Mucosa of stomach (tissue), 1 donor: Measurements from ENCODE around the gene CCR9.
"Not testable (repeated sequence)": the region's sequence is repeated elsewhere in the genome, so short reads cannot be mapped to it uniquely, and the experiment has no call there.

Experiments used
- H3K27me3 ChIP-seq: one replicate; pipeline ENCODE4 v1.7.0; 2013; ENCODE audit warnings: mild to moderate bottlenecking, low read length; ENCODE audit not compliant: control insufficient read depth, insufficient read depth
- H3K36me3 ChIP-seq: one replicate; pipeline ENCODE4 v1.7.0; 2013; ENCODE audit warnings: low read length; ENCODE audit not compliant: control insufficient read depth, insufficient read depth
- H3K4me1 ChIP-seq: one replicate; pipeline ENCODE4 v1.7.0; 2013; ENCODE audit warnings: mild to moderate bottlenecking, low read length; ENCODE audit not compliant: control insufficient read depth, insufficient read depth
- H3K4me3 ChIP-seq: one replicate; pipeline ENCODE4 v1.7.0; 2013; ENCODE audit warnings: low read length
- H3K9ac ChIP-seq: one replicate; pipeline ENCODE4 v1.7.0; 2013; ENCODE audit warnings: mild to moderate bottlenecking, low read length, moderate library complexity
- H3K9me3 ChIP-seq: one replicate; pipeline ENCODE4 v1.7.0; 2013; ENCODE audit warnings: mild to moderate bottlenecking, low read length, moderate library complexity; ENCODE audit not compliant: control insufficient read depth
- donor health status: Pancreatic carcinoma.

The CCR9 gene

GRCh38 chr3:45885979-45886705 is at the start of gene CCR9:
Gene CCR9 (plus strand): TSS chr3:45886543. CDS start chr3:45894934, 8,391 bp downstream.
- Histone ChIP-seq H3K9me3 (no peaks in the 10 kb centered on the region), H3K4me3 (no peak within 1 kb of the TSS), H3K36me3 (no peaks in the 10 kb centered on the region), H3K27me3 (peaks cover 8% of the 10 kb centered on the region), H3K9ac (no peak within 1 kb of the TSS), H3K4me1 (no peaks in the 10 kb centered on the region)

- Histone ChIP-seq H3K9ac (no peak overlapping the region), H3K36me3 (no peaks in the 10 kb centered on the region), H3K4me1 (peaks cover 8% of the 10 kb centered on the region), H3K4me3 (no peak overlapping the region), H3K27me3 (no peaks in the 10 kb centered on the region), H3K9me3 (no peaks in the 10 kb centered on the region)
Measured at GRCh38 chr3:45838466-45838865, 47.9 kb upstream of the CCR9 start.

GRCh38 chr3:45841420-45841756 is 45.0 kb upstream of the CCR9 start:
- Histone ChIP-seq H3K36me3 (no peaks in the 10 kb centered on the region), H3K9me3 (no peaks in the 10 kb centered on the region), H3K27me3 (no peaks in the 10 kb centered on the region), H3K4me1 (peaks cover 8% of the 10 kb centered on the region), H3K4me3 (peak overlapping the region; percentile 48), H3K9ac (peak overlapping the region; percentile 68)

- no peaks in the 10 kb centered on the region for H3K9me3 ChIP-seq
- peak within 1 kb of the TSS; percentile 68 for H3K9ac ChIP-seq
- H3K4me1 ChIP-seq, result peaks cover 8% of the 10 kb centered on the region
- no peaks in the 10 kb centered on the region for H3K27me3 ChIP-seq
- peak within 1 kb of the TSS; percentile 48 for H3K4me3 ChIP-seq
- H3K36me3 ChIP-seq, result no peaks in the 10 kb centered on the region
Measured at GRCh38 chr3:45841757-45842491, 44.4 kb upstream of the CCR9 start, which contains the start of gene LZTFL1. Gene LZTFL1 (minus strand): TSS chr3:45842119. CDS start chr3:45841991, 128 bp downstream.

GRCh38 chr3:45842851-45843625 is 43.3 kb upstream of the CCR9 start:
- peaks cover 8% of the 10 kb centered on the region for H3K4me1 ChIP-seq
- no peaks in the 10 kb centered on the region for H3K27me3 ChIP-seq
- no peak overlapping the region for H3K9ac ChIP-seq
- H3K4me3 ChIP-seq, result no peak overlapping the region
- no peaks in the 10 kb centered on the region for H3K36me3 ChIP-seq
- H3K9me3 ChIP-seq, result no peaks in the 10 kb centered on the region

GRCh38 chr3:45844616-45845015 is 41.7 kb upstream of the CCR9 start:
- Histone ChIP-seq H3K36me3 (no peaks in the 10 kb centered on the region), H3K9me3 (no peaks in the 10 kb centered on the region), H3K4me3 (no peak overlapping the region), H3K4me1 (peaks cover 8% of the 10 kb centered on the region), H3K9ac (no peak overlapping the region), H3K27me3 (no peaks in the 10 kb centered on the region)

GRCh38 chr3:45848392-45848791 is 38.0 kb upstream of the CCR9 start:
- Histone ChIP-seq H3K9ac (no peak overlapping the region), H3K9me3 (no peaks in the 10 kb centered on the region), H3K27me3 (peaks cover 5% of the 10 kb centered on the region), H3K36me3 (no peaks in the 10 kb centered on the region), H3K4me3 (no peak overlapping the region), H3K4me1 (no peaks in the 10 kb centered on the region)

- no peak overlapping the region for H3K4me3 ChIP-seq
- peaks cover 5% of the 10 kb centered on the region for H3K27me3 ChIP-seq
- H3K36me3 ChIP-seq, result no peaks in the 10 kb centered on the region
- H3K9ac ChIP-seq, result no peak overlapping the region
- no peaks in the 10 kb centered on the region for H3K4me1 ChIP-seq
- H3K9me3 ChIP-seq, result no peaks in the 10 kb centered on the region
Measured at GRCh38 chr3:45852828-45853227, 33.5 kb upstream of the CCR9 start.

GRCh38 chr3:45856323-45856722 is 30.0 kb upstream of the CCR9 start:
- H3K9me3 ChIP-seq, H3K4me3 ChIP-seq, H3K4me1 ChIP-seq, H3K9ac ChIP-seq, H3K27me3 ChIP-seq, H3K36me3 ChIP-seq: not testable (repeated sequence)

GRCh38 chr3:45857024-45857423 is 29.3 kb upstream of the CCR9 start:
- not testable (repeated sequence) for H3K4me3 ChIP-seq, H3K9ac ChIP-seq, H3K36me3 ChIP-seq, H3K9me3 ChIP-seq, H3K27me3 ChIP-seq, H3K4me1 ChIP-seq

GRCh38 chr3:45858809-45859543 is 27.4 kb upstream of the CCR9 start:
- no peaks in the 10 kb centered on the region for H3K36me3 ChIP-seq
- H3K27me3 ChIP-seq, result no peaks in the 10 kb centered on the region
- no peaks in the 10 kb centered on the region for H3K9me3 ChIP-seq
- H3K4me1 ChIP-seq, result peaks cover 9% of the 10 kb centered on the region
- H3K9ac ChIP-seq, result no peak overlapping the region
- H3K4me3 ChIP-seq, result no peak overlapping the region
